WTC11 (cell line): ENCODE measurements around the gene CLEC4M. TPM values are rescaled to one million over a fixed set of nuclear protein-coding genes. Genes with fewer than 3 reads are reported as not detected.

ENCODE experiments used
- ATAC-seq: fragments of 200-7000 bp; cut with Tn5 transposase; 2 replicates; pipeline ENCODE4 v1.10.0; 2021; ENCODE audit warnings: mild to moderate bottlenecking, moderate library complexity
- CTCF ChIA-PET: fragments of 300-600 bp; sonication (Branson Sonifier 250); formaldehyde crosslinking; loops from one replicate; lab custom pipeline; 2021; ENCODE audit warnings: antibody characterized with exemption; lab: Charles Lee
- POLR2A ChIA-PET: fragments of 350-600 bp; sonication (Branson Sonifier 250); formaldehyde crosslinking; loops from one replicate; lab custom pipeline; 2021; ENCODE audit warnings: antibody characterized with exemption; lab: Charles Lee
- DNase-seq: peaks from one replicate; pipeline ENCODE4 v3.0.0; 2021; ENCODE audit warnings: low spot score
- H3K27ac Mint-ChIP-seq: 2 replicates; pipeline ENCODE4 v1.8.0; 2021; ENCODE audit warnings: mixed read lengths
- H3K27me3 Mint-ChIP-seq: 2 replicates; pipeline ENCODE4 v1.8.0; 2021; ENCODE audit warnings: low read depth, mild to moderate bottlenecking, moderate library complexity, mixed read lengths
- H3K36me3 Mint-ChIP-seq: 2 replicates; pipeline ENCODE4 v1.8.0; 2021; ENCODE audit warnings: mixed read lengths
- H3K4me1 Mint-ChIP-seq: 2 replicates; pipeline ENCODE4 v1.8.0; 2022; ENCODE audit warnings: mixed read lengths
- H3K4me3 Mint-ChIP-seq: 2 replicates; pipeline ENCODE4 v1.8.0; 2021; ENCODE audit warnings: mild to moderate bottlenecking, moderate library complexity, mixed read lengths
- H3K9me3 Mint-ChIP-seq: 2 replicates; pipeline ENCODE4 v1.8.0; 2021; ENCODE audit warnings: mixed read lengths
- ATF3 ChIP-seq: sonication (generic); formaldehyde crosslinking; conservative IDR thresholded peaks from 2 replicates; pipeline ENCODE4 v1.8.1; 2022; ENCODE audit warnings: mild to moderate bottlenecking, missing genetic modification reagents
- ATF6 ChIP-seq: sonication (generic); formaldehyde crosslinking; IDR thresholded peaks from 2 replicates; pipeline ENCODE4 v1.8.1; 2023; ENCODE audit warnings: mild to moderate bottlenecking, missing genetic modification reagents
- CREM ChIP-seq: sonication (generic); formaldehyde crosslinking; IDR thresholded peaks from 2 replicates; pipeline ENCODE4 v1.8.1; 2022; ENCODE audit warnings: mild to moderate bottlenecking, missing genetic modification reagents, moderate library complexity
- ESRRA ChIP-seq: sonication (generic); formaldehyde crosslinking; IDR thresholded peaks from 2 replicates; pipeline ENCODE4 v1.8.1; 2022; ENCODE audit warnings: mild to moderate bottlenecking, missing genetic modification reagents, borderline replicate concordance
- FOXJ3 ChIP-seq: sonication (generic); formaldehyde crosslinking; IDR thresholded peaks from 2 replicates; pipeline ENCODE4 v1.9.0; 2021; ENCODE audit warnings: missing genetic modification reagents, mild to moderate bottlenecking, borderline replicate concordance
- GTF2I ChIP-seq: fragments of 250-450 bp; sonication (Bioruptor Pico); conservative IDR thresholded peaks from 2 replicates; pipeline ENCODE4 v1.4.0; 2021; ENCODE audit warnings: mild to moderate bottlenecking
- JAZF1 ChIP-seq: fragments of 250-450 bp; sonication (Bioruptor Pico); IDR thresholded peaks from 2 replicates; pipeline ENCODE4 v1.9.0; 2021; ENCODE audit warnings: moderate library complexity, mild to moderate bottlenecking, inconsistent platforms
- MLX ChIP-seq: sonication (generic); formaldehyde crosslinking; IDR thresholded peaks from 2 replicates; pipeline ENCODE4 v1.8.1; 2023; ENCODE audit warnings: mild to moderate bottlenecking, missing genetic modification reagents, moderate library complexity
- MYBL2 ChIP-seq: sonication (generic); formaldehyde crosslinking; IDR thresholded peaks from 2 replicates; pipeline ENCODE4 v1.8.1; 2023; ENCODE audit warnings: mild to moderate bottlenecking, moderate library complexity, missing genetic modification reagents
- RELA ChIP-seq: sonication (generic); formaldehyde crosslinking; IDR thresholded peaks from 2 replicates; pipeline ENCODE4 v1.8.1; 2022; ENCODE audit warnings: missing genetic modification reagents, mild to moderate bottlenecking, borderline replicate concordance
- ZNF121 ChIP-seq: sonication (generic); formaldehyde crosslinking; IDR thresholded peaks from 2 replicates; pipeline ENCODE4 v1.8.0; 2023; ENCODE audit warnings: missing genetic modification reagents
- ZNF138 ChIP-seq: sonication (generic); formaldehyde crosslinking; conservative IDR thresholded peaks from 2 replicates; pipeline ENCODE4 v1.8.1; 2022; ENCODE audit warnings: mild to moderate bottlenecking, moderate library complexity, missing genetic modification reagents
- ZNF396 ChIP-seq: fragments of 250-450 bp; sonication (Bioruptor Pico); IDR thresholded peaks from 2 replicates; pipeline ENCODE4 v1.8.0; 2021; ENCODE audit warnings: mild to moderate bottlenecking, moderate library complexity, borderline replicate concordance
- ZNF423 ChIP-seq: fragments of 250-450 bp; sonication (Bioruptor Pico); IDR thresholded peaks from 2 replicates; pipeline ENCODE4 v2.1.2; 2022; ENCODE audit warnings: mild to moderate bottlenecking, moderate library complexity
- total RNA-seq: library from RNA; stranded (reverse); gene quantifications from 3 replicates; pipeline ENCODE4 v1.2.3, GENCODE V29; 2021
- TF ChIP-seq, protein P1 (sequence below): sonication (generic); formaldehyde crosslinking; IDR thresholded peaks from 2 replicates; pipeline ENCODE4 v1.8.0; 2022; ENCODE audit warnings: mild to moderate bottlenecking, missing genetic modification reagents
- TF ChIP-seq, protein P2 (sequence below): fragments of 250-450 bp; sonication (Bioruptor Pico); IDR thresholded peaks from 2 replicates; pipeline ENCODE4 v2.1.2; 2022; ENCODE audit warnings: mild to moderate bottlenecking, moderate library complexity
- TF ChIP-seq, protein P3 (sequence below): sonication (generic); formaldehyde crosslinking; IDR thresholded peaks from 2 replicates; pipeline ENCODE4 v1.8.1; 2023; ENCODE audit warnings: mild to moderate bottlenecking, moderate library complexity, missing genetic modification reagents
- TF ChIP-seq, protein P4 (sequence below): sonication (generic); formaldehyde crosslinking; IDR thresholded peaks from 2 replicates; pipeline ENCODE4 v1.8.1; 2023; ENCODE audit warnings: mild to moderate bottlenecking, missing genetic modification reagents

The CLEC4M gene
- total RNA-seq, 1 experiment from 2014 or later: not detected

DNA sequence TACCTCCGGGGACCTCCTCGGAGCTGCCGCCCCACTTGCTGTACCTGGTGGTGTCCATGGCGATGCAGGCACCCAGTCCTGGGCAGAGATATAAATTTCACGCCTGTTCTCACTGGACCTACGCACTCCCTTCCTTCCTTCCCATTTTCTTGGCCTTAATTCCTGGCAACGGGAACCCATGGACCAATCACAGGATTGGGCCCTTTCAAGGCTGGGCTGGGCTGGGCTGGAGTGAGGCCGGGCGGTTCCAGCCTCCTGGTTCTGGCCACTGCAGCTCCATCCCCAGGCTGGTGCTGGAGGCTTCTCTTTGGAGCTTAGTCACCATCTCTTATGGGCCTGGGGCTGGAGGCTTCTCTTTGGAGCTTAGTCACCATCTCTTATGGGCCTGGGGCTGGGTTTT lies 31.0 kb upstream of the CLEC4M start, which contains the start of gene CLEC4G:
Gene CLEC4G, minus strand, starts transcription at position 66 of the 400 bp plus-strand sequence. Its CDS starts 8 bp downstream, at position 58.
- Mint-ChIP-seq H3K4me1 (peaks cover 13% of the 10 kb centered on the region), H3K27me3 (peaks cover 90% of the 10 kb centered on the region), H3K27ac (no peak within 1 kb of the TSS), H3K9me3 (no peaks in the 10 kb centered on the region), H3K4me3 (peak within 1 kb of the TSS; percentile 43), H3K36me3 (no peaks in the 10 kb centered on the region)
- ChIA-PET POLR2A (no interaction called here), CTCF (interaction anchor here (0.5 to 1.8 kb wide), 2 partner anchors 67 to 378 kb away, joined by 3 to 6 read pairs; no protein-coding TSS in a partner anchor)
- no peak for TF ChIP-seq ZNF396 (CRISPR knock-in tag)
- TF ChIP-seq, protein P1, sequence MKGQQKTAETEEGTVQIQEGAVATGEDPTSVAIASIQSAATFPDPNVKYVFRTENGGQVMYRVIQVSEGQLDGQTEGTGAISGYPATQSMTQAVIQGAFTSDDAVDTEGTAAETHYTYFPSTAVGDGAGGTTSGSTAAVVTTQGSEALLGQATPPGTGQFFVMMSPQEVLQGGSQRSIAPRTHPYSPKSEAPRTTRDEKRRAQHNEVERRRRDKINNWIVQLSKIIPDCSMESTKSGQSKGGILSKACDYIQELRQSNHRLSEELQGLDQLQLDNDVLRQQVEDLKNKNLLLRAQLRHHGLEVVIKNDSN (CRISPR knock-in tag): no peak
- TF ChIP-seq, protein P2, sequence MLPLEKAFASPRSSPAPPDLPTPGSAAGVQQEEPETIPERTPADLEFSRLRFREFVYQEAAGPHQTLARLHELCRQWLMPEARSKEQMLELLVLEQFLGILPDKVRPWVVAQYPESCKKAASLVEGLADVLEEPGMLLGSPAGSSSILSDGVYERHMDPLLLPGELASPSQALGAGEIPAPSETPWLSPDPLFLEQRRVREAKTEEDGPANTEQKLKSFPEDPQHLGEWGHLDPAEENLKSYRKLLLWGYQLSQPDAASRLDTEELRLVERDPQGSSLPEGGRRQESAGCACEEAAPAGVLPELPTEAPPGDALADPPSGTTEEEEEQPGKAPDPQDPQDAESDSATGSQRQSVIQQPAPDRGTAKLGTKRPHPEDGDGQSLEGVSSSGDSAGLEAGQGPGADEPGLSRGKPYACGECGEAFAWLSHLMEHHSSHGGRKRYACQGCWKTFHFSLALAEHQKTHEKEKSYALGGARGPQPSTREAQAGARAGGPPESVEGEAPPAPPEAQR (CRISPR knock-in tag): no peak
- TF ChIP-seq ZNF423 (CRISPR knock-in tag): no peak
- TF ChIP-seq, protein P3, sequence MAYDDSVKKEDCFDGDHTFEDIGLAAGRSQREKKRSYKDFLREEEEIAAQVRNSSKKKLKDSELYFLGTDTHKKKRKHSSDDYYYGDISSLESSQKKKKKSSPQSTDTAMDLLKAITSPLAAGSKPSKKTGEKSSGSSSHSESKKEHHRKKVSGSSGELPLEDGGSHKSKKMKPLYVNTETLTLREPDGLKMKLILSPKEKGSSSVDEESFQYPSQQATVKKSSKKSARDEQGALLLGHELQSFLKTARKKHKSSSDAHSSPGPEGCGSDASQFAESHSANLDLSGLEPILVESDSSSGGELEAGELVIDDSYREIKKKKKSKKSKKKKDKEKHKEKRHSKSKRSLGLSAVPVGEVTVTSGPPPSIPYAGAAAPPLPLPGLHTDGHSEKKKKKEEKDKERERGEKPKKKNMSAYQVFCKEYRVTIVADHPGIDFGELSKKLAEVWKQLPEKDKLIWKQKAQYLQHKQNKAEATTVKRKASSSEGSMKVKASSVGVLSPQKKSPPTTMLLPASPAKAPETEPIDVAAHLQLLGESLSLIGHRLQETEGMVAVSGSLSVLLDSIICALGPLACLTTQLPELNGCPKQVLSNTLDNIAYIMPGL (CRISPR knock-in tag): no peak
- no peak for TF ChIP-seq MLX (CRISPR knock-in tag)
- TF ChIP-seq FOXJ3 (CRISPR knock-in tag): no peak
- TF ChIP-seq JAZF1 (CRISPR knock-in tag): no peak
- no peak for TF ChIP-seq CREM (CRISPR knock-in tag)
- no peak for TF ChIP-seq ZNF138 (CRISPR knock-in tag)
- TF ChIP-seq, protein P4, sequence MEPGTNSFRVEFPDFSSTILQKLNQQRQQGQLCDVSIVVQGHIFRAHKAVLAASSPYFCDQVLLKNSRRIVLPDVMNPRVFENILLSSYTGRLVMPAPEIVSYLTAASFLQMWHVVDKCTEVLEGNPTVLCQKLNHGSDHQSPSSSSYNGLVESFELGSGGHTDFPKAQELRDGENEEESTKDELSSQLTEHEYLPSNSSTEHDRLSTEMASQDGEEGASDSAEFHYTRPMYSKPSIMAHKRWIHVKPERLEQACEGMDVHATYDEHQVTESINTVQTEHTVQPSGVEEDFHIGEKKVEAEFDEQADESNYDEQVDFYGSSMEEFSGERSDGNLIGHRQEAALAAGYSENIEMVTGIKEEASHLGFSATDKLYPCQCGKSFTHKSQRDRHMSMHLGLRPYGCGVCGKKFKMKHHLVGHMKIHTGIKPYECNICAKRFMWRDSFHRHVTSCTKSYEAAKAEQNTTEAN (CRISPR knock-in tag): no peak
- TF ChIP-seq GTF2I: no peak
- no peak for TF ChIP-seq ZNF121 (CRISPR knock-in tag)
- no peak for TF ChIP-seq RELA (CRISPR knock-in tag)
- TF ChIP-seq ATF6: no peak
- no peak for TF ChIP-seq MYBL2 (CRISPR knock-in tag)
- no peak for TF ChIP-seq ATF3 (CRISPR knock-in tag)
- DNase-seq: no peak
- no peak for ATAC-seq

GRCh38 chr19:7733376-7733775 lies 29.7 kb upstream of the CLEC4M start:
- DNase-seq (no peak), ATAC-seq (no peak)
- Mint-ChIP-seq H3K36me3 (no peaks in the 10 kb centered on the region), H3K27ac (no peak overlapping the region), H3K4me1 (peaks cover 13% of the 10 kb centered on the region), H3K4me3 (no peak overlapping the region), H3K9me3 (no peaks in the 10 kb centered on the region), H3K27me3 (peaks cover 87% of the 10 kb centered on the region)
- TF ChIP-seq ESRRA (CRISPR knock-in tag): no peak
- CTCF ChIA-PET: no interaction called here
- POLR2A ChIA-PET: no interaction called here
